Germinal center (tissue), 1 donor: ENCODE measurements around the gene TPSB2.
"Not testable (repeated sequence)": the region's sequence is repeated elsewhere in the genome, so short reads cannot be mapped to it uniquely, and the experiment has no call there.

Experiments used
- DNase-seq: peaks from one replicate; pipeline ENCODE4 v3.0.0; 2012; ENCODE audit warnings: mixed read lengths, low spot score

The TPSB2 gene

DNA sequence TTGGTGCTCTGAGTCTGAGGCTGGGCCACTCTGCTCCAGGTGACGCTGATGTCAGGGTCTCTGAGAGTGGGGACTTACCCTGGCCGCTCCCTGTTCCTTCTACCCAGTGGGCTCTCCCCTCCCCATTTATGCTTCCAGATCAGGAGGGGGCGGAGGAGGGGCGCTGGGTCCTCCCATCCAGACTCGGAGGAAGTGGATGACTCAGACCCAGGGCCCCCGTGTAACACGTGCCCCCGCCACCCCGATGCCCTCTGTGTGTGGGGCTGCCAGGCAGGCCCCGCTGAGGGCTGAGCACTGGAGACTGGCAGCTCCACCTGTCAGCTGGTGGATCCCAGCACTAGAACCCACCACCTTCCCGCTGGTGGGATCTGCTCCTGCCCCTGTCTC lies at the start of gene TPSB2:
TSS of gene TPSB2 (minus strand) at position 101 of the 387 bp plus-strand sequence. CDS start 233 bp downstream, outside the sequence.
- DNase-seq = not testable (repeated sequence)

DNA sequence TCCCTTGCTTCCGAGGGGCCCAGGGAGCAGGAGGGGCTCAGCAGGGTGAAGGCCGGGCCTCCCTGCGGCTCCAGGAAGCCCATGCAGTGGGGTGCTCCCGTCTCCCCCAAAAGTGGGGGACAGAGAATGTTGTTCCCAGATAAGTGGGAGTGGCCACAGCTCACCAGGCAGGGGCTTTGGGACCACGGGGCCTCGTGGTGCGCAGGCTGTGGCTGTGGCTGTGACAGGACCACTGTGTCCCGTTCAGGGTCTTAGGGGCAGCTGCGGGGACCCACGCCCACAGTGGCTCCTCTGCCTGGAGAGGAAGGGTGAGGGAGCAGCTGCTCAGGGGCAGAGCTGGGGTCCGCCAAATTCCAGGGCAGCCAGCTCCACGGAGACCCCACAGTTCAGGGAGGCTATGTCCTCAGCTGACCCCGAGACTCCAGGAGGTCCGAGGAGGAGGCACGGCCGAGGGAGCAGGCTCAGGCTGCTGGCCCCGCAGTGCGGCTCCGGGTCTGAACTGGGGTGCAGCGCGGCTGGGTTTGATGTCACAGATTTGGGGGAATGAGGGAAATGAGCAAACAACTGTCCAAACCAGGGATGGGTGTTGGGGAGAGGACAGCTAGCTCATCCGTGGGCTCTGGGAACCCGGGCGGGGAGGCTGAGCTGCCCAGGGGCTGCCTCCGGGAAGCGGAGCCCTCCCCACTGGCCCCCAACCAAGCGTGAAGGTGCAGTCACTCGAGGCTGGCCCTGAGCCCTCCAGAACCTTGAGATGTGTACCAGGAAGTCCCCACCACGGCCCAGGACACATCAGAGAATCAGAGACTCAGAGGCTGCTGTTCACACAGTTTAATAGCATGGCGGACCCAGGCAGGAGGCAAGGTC lies 49.3 kb upstream of the TPSB2 start:
- DNase-seq = no peak

DNA sequence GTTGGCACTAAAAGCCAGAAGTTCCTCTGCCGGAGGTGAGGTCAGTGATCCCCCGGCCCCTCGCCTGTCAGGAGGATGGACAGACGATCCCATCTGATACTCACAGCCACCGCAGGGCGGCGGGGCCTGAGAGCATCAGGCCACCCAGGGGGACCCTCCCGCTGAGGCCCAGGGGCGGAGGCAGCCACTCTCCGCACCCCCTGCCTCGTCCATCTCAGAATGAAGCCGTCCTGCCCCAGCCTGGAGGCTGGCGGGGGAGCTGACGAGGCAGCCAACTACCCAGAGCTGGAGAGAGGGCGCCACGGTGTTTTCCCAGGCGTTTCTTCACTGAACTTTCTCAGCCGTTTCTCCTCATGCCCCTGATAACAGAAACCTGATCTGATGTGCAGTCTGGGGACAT lies 48.5 kb upstream of the TPSB2 start:
- no peak for DNase-seq

DNA sequence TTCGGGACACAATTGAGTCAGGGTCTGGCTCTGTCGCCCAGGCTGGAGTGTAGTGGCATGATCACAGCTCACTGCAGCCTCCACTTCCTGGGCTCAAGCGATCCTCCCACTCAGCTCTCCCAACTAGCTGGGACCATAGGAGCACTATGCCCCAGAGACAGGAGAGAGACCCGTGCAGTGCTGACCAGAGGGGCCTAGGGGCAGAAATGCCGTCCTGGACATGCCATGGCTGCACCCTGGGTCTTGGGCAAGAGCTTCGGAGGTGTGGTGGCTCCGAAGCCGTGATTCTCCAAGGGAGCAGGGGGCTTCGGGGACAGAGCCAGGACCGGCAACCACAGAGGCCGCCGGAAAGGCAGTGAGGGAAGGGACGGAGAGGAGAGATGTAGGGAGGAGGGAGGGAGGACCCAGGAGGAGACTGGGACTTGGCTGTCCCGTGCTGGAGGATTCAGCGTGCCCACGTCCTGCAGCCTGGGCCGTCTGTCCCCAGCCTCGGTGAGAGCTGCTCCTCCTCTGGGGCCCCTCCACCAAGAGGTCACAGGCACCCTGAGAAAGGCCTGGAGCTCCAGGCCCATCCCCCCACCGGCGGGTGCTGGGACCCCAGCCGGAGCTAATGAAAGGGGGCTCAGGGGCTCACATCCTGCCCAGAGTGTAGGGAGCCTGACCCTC lies 47.8 kb upstream of the TPSB2 start:
- no peak for DNase-seq

DNA sequence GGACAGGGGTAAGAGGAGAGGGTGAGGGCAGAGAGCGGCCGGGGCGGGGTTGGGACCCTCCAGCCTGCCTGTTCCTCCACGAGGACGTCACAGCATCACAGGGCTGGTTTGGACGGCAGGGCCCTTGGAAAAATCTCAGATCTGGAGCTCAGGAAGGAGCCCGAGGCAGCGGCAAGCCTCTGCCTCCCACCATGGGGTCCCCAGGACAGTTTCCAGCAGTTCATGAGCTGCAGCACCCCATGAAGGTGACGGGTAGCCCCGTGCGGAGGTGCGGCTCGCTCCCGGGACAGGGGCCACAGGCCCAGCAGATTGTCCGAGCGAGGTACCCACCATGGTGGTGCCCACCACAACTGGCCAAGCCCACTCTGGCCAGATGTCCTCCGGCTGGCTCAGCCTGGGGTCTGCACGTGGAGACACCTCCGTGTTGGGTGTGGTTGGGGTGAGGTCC lies 47.2 kb upstream of the TPSB2 start:
- DNase-seq = no peak

DNA sequence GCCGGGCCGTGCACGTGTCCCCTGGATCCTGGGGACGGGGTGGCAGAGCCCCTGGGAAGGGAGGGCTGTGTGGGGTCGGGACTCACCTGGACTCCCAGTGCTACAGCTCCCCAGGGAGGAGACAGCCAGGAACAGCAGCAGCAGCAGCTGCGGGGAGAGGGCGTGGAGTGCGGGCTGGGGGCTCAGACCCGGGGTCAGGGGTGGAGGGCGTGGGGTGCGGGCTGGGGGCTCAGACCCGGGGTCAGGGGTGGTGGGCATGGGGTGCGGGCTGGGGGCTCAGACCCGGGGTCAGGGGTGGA lies 46.5 kb upstream of the TPSB2 start:
- DNase-seq = no peak

DNA sequence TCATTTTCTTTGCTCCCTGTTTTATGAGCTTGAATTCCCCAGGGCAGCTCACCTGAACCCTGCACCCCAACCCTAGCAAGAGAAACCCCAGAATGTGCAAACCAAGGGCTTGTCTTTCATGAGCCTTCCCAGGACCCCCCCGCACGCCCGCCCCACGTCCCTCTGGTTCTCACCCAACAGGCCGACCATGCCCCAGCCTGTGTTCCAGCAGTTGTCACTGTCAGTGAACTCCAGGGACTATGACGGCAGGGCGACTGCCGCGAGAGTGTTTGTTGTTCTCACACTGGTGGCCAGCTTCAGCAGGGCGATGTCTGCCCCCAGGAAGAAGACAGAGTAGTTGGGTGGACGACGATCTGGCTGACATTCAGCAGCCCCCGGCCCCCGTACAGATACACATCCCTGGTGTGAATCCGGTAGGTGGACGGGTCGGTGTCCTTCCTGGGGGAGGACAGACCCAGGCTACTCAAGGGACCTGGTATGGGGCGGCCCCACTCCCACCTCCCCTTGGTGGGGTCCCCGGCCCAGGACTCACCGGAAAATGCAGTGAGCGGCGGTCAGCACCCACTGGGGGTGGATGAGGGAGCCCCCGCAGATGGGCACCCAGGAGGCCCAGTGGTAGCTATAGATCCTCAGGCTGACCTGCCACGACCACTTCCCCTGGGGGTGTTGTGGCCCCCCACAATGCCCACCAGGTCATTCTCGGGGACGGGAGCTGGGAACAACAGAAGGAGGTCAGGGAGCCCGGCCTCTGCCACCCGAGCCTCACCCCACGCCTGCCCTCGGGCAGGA lies 46.0 kb upstream of the TPSB2 start:
- DNase-seq = no peak

DNA sequence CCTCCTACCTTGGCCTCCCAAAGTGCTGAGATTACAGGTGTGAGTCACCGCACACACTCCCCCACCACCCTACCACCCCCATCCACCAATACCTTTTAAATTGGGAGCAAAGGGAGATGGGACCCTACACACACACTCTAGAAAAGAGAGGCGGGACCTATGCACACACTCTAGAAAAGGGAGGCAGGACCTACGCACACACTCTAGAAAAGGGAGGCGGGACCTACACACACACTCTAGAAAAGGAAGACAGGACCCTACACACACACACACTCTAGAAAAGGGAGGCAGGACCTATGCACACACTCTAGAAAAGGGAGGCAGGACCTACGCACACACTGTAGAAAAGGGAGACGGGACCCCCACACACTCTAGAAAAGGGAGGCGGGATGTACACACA lies 44.8 kb upstream of the TPSB2 start:
- no peak for DNase-seq

DNA sequence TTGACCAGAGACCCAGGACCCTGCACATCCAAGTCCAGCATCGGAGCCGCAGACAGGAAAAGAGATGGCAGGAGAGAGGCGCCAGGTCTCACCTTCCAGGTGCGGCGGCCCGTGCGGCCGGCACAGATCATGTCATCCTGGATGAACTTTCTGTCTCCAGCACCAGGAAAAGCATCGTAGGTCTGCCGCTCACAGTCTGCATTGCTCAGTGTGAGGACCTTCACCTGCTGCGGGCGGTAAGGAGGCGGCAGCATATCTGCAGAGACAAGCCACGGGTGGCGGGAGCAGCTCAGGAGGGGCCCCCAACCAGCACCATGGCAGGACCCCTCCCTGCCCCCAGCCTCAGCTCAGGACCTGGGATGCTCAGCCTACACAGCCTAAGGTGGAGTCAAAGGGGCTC lies 43.8 kb upstream of the TPSB2 start:
- DNase-seq = no peak

DNA sequence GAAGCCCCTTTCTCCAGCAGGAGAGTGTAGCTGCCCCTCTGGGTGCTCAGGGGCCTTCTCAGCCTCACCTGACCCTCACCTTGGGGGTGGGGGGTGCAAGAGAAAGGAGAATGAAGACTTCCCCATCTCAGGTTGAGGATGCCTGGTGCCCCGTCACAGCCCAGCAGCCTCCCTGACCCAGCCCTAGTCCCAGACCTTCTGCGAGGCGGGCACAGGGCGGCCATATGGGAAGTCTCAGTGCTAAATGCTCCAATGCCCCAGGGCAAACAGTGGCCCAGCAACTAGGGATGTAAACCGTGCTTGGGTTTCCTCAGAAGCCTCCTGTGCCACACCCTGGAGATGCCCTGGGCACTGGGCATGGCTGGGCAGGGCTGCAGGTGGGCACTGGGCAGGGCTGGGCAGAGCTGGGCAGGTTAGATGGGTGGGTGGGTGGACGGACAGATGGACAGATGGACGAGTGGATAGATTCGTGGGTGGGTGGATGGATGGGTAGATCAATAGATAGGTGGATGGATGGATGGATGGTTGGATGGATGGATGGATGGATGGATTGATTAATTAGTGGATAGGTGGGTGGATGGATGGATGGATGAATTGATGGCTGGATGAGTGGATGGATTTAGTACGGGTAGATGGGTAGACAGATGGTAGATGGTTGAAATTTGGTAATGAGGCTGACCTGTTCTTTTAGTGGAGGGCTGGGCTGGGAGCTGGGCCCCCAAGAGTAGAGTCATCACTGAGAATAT lies 42.6 kb upstream of the TPSB2 start:
- no peak for DNase-seq

DNA sequence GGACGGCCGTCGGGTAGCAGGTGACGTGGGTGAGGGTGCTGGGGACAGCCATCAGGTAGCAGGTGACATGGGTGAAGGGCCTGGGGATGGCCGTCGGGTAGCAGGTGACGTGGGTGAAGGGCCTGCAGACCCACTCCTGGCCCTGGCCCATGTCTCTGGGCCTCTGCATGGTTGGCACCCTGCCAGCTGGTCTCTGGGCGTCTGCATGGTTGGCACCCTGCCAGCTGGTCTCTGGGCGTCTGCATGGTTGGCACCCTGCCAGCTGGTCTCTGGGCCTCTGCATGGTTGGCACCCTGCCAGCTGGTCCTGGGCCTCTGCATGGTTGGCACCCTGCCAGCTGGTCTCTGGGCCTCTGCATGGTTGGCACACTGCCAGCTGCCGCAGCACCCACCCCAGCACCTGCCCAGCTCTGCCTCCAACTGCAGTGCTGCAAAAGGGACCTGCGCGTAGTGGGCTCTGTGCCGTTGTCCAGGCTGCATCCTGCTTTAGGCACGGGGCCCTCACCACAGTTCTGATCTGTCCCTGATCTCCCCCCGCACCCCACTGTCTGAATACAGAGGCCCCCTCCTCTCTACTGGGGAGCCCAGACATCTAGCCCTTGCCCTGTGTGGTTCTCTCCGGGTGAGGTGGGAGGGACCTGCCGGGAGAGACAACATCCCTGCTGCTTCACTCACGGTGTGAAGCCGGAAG lies 41.9 kb upstream of the TPSB2 start:
- not testable (repeated sequence) for DNase-seq

DNA sequence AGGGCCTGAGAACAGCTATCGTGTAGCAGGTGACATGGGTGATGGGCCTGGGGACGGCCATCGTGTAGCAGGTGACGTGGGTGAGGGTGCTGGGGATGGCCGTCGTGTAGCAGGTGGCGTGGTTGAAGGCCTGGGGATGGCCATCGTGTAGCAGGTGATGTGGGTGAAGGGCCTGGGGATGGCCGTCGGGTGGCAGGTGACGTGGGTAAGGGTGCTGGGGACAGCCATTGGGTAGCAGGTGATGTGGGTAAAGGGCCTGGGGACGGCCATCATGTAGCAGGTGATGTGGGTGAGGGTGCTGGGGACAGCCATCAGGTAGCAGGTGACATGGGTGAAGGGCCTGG lies 41.4 kb upstream of the TPSB2 start:
- no peak for DNase-seq

DNA sequence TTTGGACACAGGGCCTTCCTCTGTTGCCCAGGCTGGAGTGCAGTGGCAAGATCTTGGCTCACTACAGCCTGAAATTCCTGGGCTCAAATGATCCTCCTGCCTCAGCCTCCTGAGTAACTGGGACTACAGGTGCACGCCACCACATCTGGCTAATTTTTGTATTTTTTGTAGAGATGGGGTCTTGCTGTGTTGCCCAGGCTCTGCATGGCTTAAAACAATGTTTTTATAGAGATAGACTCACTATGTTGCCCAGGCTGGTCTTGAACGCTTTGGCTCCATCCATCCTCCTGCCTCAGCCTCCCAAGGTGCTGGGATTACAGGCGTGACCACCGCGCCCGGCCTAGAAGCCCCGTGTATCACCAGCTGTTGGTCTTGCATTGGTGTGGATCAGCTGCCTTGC lies 39.4 kb upstream of the TPSB2 start:
- DNase-seq = not testable (repeated sequence)

DNA sequence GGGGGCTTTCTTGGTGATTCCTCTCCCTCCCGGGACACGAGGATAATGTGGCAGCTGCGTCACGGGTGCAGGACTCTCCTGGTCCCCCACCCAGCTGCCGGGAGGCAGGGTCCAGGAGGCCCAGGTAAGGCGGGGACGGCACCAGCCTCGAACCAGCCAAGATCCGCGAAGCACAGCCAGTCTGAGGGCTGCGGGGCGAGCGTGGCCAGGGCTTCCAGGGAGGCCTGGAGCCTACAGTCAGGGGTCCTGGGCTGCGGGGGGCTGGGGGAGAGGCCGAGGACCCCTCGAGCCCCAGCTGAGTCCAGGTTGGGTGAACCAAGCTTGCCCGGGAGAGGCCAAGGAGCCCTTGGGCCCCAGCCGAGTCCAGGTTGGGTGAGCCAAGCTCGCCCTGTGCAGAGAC lies 35.8 kb upstream of the TPSB2 start:
- DNase-seq = no peak

DNA sequence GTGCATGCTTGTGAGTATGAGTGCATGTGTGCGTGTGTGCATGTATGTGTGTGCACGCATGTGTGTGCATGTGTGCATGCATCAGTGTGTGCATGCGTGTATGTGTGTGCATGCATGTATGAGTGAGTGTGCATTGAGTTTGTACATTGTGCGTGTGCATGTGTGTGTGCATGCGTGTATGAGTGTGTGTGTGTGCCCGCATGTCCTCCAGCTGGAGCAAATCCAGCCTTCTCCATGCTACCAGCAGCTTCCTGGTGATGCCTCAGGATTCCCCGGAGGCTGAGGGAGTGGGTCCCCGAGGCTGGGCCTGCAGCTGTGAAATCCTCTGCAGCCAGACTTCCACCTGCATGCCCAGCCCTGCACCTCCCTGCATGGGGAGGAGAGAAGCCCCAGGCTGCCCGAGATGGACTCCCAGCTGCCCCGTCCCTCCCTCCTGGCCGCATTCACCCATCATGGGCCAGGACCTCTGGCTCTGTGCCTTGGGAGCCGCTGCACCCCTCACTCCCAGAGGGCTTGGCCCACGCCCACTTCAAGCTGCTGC lies 35.2 kb upstream of the TPSB2 start:
- no peak for DNase-seq

DNA sequence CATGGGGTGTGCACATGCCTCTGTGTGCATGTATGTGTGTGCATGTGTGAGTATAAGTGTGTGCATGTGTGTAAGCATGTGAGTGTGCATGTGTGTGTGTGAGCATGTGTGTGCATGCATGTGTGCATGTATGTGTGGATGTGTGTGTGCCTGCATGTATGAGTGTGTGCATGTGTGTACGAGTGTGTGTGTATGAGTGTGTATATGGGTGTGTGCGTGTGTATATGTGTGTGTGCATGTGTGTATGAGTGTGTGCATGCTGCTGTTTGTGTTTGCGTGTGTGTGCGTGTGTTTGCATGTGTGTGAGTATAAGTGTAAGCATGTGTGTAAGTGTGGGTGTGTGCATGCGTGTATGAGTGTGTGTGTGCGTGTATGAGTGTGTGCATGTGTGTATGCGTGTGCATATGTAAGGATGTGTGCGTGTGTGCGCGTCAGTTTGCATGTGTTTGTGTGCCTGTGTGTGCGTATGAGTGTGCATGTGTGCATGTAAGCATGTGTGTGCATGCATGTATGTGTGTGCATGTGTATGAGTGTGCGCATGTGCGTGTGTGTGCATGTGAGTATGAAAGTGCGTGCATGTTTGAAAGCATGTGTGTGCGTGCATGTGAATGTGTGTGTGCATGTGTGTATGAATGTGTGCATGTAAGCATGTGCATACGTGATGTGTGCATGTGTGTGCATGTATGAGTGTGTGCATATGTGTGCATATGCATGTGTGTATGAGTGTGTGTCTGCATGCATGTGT lies 34.5 kb upstream of the TPSB2 start:
- DNase-seq = no peak

DNA sequence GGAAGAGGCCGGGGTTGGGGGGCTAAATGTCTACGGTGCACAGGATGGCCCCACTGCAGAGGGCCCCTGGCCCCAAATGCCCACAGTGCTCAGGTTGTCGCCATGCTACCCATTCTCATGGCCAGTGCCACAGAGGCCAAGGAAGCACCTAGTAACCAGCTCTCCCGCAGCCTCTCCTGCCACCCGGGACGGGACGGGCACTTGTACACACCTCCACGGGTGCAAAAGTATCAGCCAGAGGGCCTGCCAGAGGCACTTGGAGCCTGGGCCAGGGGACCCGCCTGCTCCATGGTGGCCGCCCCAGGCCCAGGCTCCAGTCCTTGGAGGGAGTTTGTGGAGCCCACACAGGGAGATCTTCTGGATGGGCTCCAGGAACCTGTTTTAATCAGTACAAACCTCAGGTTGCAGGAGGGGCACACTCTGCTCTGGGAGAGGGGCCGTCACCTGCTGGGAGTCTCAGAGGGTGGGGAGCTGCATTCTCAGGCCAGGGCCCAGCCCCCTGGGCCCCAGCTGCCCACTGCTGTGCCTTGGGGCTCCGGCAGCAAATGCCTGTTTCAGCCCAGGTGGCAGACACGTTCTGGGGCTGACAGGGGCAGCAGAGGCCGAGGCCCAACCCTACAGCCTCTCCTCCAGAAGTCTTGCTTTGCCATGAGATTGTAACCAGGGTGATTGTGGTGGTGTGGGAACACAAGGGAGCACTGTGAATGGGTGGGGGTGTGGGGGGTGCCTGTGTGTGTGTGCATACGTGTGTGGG lies 33.8 kb upstream of the TPSB2 start:
- no peak for DNase-seq

DNA sequence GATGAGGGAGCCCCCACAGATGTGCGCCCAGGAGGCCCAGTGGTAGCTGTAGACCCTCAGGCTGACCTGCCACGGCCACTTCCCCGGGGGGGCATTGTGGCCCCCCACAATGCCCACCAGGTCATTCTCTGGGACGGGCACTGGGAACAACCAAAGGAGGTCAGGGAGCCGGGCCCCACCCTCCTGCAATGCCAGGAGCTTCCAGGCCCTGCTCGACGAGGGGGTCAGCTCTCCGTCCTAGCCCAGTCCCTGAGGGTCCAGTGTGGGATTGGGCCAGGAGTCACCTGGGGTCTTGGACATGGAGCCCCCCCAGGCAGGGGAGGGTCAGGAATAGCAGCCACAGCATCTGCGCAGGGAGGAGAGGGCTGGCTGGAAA lies 32.9 kb upstream of the TPSB2 start:
- no peak for DNase-seq

DNA sequence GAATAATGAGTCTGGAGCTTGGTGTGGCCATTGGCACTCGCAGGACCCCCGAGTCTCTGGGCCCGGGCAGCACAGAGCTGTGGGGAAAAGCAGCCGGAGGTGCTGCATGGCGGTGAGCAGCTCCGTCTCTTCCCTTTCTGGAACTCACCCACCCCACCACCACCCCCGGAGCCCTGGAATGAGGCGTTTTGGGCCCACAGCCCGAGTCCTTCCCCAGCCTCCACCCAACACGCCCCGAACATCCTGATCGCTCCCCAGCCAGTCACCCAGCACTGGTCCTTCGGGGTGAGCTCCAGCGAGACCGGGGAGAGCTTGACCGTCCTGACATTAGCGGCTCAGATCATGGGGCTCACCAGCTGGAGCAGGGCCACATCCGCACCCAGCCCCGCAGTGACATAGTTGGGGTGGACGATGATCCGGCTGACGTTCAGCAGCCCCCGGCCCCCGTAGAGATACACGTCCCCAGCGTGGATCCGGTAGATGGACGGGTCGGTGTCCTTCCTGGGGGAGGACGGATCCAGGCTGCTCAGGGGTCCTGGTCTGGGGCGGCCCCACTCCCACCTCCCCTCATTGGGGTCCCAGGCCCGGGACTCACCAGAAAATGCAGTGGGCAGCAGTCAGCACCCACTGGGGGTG lies 32.3 kb upstream of the TPSB2 start:
- DNase-seq = no peak
